H7 (cell line): Measurements from ENCODE around the gene NCBP2L. TPM values are rescaled to one million over a fixed set of nuclear protein-coding genes. Genes with fewer than 3 reads are reported as not detected.

Source experiments
- DNase-seq: peaks from one replicate; pipeline ENCODE4 v3.0.0; 2012
- H3K27me3 ChIP-seq: 2 replicates; pipeline ENCODE4 v1.6.0; 2011; ENCODE audit warnings: mild to moderate bottlenecking, low read length; ENCODE audit not compliant: control insufficient read depth, insufficient read depth
- H3K36me3 ChIP-seq: replicated peaks from 2 replicates; pipeline ENCODE4 v1.5.1; 2011; ENCODE audit warnings: low read length; ENCODE audit not compliant: control insufficient read depth, insufficient read depth
- H3K4me3 ChIP-seq: 2 replicates; pipeline ENCODE4 v1.5.1; 2011; ENCODE audit warnings: low read depth, mild to moderate bottlenecking, control low read depth, low read length, moderate library complexity; ENCODE audit not compliant: insufficient read depth
- total RNA-seq: library from RNA; depleted of rRNA; stranded (reverse); fragments of >200 nt; shearing (Covaris generic); gene quantifications from 2 replicates; pipeline ENCODE4 v1.2.3, GENCODE V29; 2014; rRNA removed

Gene NCBP2L
- total RNA-seq, result not detected in 2 replicates

DNA sequence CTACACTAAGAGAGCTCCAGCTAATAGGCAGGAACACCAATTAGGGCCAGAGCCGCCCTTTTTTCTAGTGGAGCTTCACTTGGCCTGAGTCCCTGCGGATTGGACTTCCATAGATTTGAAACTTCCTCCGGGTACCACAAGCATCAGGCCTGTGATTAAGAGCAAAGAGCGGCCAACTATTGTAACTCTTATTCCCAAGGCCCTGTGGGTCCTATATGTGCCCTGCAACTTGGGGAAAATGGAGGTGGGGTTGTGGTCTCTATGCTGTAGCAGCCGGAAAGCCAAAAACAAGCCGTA, at the start of gene NCBP2L:
NCBP2L (plus strand) TSS at position 198 of the 297 bp plus-strand sequence. CDS start 16,488 bp downstream, outside the sequence.
- H3K4me3 ChIP-seq, result peak within 1 kb of the TSS; percentile 54; the same call in 1 of the 2 replicates
- peaks cover 36% of the 10 kb centered on the region for H3K27me3 ChIP-seq
- no peaks in the 10 kb centered on the region for H3K36me3 ChIP-seq
- no peak for DNase-seq

DNA sequence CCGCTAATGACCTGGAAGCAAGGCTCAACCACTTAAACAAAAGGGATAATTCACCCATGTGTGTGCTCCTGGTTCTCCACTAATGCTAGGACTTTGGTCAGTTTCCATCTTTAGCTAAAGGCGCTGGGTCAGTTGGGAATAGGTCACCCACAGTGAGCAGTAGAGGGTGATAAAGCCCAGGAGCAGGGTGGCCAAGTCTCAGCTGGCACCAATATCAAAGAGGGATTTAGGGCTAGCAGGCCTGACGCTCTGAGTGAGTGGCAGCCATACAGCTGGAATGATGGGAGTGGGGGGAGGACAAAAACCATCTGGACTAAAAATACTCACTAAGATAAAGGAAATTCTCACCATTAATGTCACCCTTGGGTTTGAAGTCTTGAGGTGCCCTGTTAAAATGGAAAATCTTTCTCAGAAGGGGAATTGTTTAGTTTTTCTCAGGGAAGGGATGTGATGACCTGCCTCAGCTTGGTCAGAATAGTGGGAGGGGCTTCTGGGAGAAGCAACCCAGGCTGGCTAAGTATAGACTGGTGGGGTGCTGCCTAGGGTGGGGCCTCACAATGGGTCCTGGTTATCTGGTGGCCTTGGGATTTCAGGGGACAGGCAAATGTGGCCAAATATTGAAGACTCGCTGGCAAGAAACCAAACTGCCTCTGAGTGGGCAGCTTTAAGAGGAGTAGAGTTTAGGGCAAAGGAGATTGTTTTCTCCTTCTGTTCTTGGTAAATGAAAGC, 49.0 kb upstream of the NCBP2L start:
- H3K27me3 ChIP-seq, result no peaks in the 10 kb centered on the region
- no peak for DNase-seq
- no peak overlapping the region for H3K4me3 ChIP-seq
- no peaks in the 10 kb centered on the region for H3K36me3 ChIP-seq

DNA sequence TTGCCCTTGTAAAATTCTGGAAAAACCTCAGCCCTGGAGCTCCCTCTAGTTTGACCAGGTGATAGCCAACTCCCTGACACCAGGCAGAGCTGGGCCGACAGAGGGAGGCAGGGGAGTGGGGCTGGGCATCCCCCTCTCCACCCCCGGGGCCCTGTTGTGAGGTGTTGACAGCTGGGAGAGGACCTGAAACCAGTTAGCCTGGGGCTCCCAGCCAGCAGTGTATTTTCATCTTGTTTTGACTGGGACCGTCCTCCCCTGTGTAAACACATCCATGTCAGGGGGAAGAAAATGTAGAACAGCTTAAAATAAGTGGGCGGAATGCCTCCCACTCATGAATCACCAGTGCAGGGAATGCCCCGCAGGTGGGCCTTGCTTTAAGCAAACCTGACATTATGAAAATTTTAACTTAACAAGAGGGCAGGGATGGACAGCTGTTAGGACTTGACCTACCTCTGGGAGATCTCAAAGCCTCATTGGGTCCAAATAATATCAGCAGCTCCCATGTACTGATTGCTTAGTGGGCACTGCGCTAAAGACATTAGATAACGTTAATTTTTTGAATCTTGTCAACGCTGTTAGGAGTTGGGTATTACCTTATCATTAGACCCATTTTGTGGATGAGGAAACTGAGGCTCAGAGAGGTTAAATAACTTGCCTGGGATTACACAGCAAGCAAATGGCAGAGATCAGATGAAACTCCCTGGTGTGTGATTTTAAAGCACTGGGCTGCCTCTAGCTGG, 47.8 kb upstream of the NCBP2L start:
- H3K4me3 ChIP-seq, result no peak overlapping the region
- DNase-seq, result peak; percentile 75
- no peaks in the 10 kb centered on the region for H3K27me3 ChIP-seq
- no peaks in the 10 kb centered on the region for H3K36me3 ChIP-seq

DNA sequence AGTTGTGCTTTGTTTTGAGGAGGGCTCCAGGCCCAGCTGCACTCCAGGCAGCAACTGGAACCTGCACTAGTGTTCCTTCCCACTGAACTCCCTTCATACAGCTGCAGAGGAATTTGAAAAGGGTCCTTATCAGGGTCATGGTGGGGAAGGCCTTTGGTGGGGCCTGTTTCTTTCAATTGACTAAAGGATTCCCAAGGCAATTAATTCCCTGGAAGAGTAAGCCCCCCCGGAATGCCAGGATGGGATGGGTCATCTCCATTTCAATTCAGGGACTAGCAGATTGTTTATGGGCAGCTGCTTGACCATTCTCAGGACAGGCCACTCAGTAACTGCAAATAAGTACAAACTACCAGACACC, 47.3 kb upstream of the NCBP2L start:
- H3K36me3 ChIP-seq, result no peaks in the 10 kb centered on the region
- no peaks in the 10 kb centered on the region for H3K27me3 ChIP-seq
- H3K4me3 ChIP-seq, result no peak overlapping the region
- DNase-seq, result no peak

DNA sequence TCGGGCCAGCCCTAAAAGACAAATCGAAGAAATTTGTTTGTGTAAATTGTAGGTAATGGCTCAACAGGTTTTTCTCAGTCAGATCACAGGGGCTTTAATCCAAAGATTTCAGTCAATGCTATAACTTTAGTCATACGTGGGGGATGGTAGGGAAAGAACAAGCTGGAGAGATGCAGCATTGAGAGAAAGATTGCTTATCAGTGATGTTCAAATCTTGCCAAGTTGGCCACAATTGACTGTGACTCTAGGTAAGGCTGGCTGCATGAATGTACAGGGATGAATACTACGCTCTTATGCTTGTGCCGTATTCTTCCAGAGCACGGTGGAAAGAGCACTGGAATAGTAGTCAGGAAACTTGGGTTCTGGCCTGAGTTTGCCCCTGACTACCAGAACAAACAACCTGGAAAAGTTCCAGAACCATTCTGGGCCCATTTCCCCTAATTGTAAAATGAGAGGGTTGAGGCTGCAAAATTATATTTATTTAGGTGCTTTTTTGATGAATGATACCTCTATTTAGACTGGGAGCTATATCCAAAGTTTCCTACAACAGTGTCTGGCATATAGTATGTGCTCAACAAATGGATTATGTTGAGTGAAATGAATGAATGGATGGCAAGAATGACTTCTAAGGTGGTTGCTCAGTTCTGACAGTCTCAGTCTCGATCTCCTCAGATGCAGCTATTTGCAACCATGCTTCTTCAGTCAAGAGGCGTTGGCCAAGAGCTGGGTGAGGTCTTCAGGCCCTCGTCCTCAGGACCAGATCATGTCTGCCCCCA, 46.4 kb upstream of the NCBP2L start:
- Histone ChIP-seq H3K36me3 (no peaks in the 10 kb centered on the region), H3K4me3 (no peak overlapping the region), H3K27me3 (no peaks in the 10 kb centered on the region)
- DNase-seq, result no peak

DNA sequence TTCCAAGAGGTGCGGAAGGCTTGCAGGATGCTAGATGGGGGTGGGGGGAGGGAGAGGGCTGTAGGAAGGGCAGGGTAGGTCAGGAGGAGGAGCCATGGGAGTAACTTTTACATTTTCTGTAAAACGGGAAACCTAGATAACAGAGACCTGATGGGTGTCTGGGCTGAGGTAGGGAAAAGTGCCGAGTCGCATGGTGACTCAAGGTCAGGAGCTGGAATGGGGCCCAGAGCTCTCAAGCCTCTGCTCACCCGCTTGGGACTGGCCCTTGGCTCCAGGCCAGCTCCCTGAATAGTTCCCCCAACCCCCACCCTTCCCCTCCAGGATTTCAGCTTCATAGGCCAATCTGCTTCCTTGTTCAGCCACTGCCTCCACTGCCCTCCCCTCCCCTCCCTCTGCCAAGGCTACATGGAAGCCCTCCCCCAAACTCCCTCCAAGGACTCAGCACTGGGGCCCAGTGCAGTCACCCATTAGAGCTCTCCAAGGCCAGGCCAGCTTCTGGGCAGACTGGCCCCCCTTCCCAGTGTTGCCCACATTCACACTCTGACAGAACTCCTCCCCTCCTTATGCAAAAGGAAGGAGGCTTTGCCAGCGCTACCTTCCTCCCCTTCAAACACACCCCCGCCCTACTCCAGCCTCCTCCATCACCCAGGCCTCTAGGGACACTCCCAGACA, 45.6 kb upstream of the NCBP2L start:
- H3K27me3 ChIP-seq, result no peaks in the 10 kb centered on the region
- peak; percentile 78 for DNase-seq
- no peak overlapping the region for H3K4me3 ChIP-seq
- no peaks in the 10 kb centered on the region for H3K36me3 ChIP-seq

DNA sequence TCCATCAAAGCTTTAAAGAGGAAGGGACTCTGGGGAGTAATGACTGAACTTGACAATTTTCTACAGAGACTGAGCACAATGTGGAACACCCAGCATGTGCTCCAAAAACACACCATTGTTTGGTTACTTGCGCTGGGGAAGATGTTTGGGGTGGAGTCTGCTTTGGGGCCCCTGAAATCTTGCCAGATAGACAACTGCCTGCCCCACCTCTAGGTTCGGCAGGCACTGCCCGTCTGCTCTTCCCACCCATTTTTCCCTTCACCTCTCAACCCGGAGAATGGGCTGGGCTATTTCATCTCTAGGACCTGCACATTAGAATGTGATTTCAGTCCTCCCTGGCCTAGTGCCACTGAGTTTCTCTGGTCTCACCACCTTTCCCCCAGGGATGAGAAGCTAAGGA, 43.8 kb upstream of the NCBP2L start:
- H3K36me3 ChIP-seq, result no peaks in the 10 kb centered on the region
- no peak overlapping the region for H3K4me3 ChIP-seq
- no peak for DNase-seq
- H3K27me3 ChIP-seq, result no peaks in the 10 kb centered on the region

DNA sequence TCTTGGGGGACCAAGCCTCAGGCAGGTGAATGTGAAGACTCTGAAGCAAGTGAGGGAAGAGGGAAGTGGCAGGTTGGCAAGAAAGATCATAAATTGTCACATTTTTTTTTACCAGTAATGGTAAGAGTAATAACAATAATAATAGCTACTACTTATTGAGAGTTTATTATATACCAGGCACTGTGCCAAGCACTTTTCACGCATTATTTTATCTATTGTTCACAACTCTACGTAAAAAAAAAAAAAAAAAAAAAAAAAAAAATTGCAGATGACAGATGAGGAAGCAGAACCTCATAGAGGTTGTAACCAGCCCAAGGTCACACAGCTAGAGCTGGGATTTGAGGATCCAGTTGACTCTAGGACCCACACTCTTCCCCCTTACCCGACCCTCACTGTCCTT, 42.9 kb upstream of the NCBP2L start:
- H3K27me3 ChIP-seq, result no peaks in the 10 kb centered on the region
- H3K36me3 ChIP-seq, result no peaks in the 10 kb centered on the region
- no peak for DNase-seq
- H3K4me3 ChIP-seq, result no peak overlapping the region

DNA sequence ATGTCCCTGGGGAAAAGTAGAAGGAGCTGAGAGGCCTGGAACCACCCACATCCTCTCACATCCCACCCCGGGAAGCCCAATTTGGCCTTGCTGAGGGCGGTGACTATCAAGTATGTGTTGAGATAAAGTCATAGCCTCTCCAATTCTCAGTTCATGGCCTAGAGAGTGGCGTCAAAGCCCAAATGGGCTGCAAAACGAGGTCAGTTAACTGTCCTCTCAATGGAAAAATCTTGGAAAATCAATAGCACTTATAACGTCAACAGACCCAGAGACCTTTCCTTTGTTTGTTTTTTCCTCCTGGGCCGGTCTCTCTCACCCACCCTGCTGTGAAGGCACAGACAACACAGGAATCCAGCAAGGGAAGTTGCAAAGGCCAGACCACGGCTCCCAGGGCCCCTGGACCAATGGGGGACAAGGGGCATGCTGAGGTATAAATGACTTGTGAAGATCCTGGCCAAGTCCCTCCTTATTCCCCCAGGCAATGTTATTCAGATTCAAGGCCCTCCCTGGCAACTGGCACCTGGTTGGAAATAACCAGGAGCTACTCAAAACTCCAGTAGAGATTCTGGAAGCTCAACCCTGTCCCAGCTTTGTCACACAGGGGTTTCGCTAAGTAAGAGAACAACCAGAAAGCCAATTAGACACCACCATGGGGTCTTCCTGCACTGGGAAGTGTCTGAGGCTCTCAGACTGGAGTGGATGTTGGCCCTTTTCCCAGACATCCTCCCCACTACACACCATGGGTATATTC, 40.6 kb upstream of the NCBP2L start:
- no peak overlapping the region for H3K4me3 ChIP-seq
- H3K27me3 ChIP-seq, result peaks cover 5% of the 10 kb centered on the region
- peak; percentile 76 for DNase-seq
- H3K36me3 ChIP-seq, result no peaks in the 10 kb centered on the region

DNA sequence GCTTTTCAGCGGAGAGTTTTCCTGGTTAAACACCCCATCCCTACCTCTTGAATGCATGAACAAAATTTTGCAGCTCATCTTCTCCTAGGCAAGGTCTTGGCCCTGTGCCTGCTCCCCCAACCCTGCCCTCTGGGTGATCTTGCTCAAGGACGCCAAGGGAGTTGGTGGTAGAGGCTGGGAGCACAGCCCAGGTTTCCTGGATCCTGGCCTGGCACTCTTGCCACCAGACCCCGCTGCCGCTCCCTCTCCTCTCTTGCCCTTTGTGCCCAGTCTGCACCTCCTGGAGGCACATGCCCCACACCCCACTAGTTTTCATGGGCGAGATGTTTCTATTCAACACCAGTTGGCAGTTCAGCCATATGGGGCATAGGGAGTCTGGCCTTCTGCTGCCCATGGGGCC, 39.3 kb upstream of the NCBP2L start:
- Histone ChIP-seq H3K27me3 (peaks cover 5% of the 10 kb centered on the region), H3K36me3 (no peaks in the 10 kb centered on the region), H3K4me3 (no peak overlapping the region)
- DNase-seq, result no peak

DNA sequence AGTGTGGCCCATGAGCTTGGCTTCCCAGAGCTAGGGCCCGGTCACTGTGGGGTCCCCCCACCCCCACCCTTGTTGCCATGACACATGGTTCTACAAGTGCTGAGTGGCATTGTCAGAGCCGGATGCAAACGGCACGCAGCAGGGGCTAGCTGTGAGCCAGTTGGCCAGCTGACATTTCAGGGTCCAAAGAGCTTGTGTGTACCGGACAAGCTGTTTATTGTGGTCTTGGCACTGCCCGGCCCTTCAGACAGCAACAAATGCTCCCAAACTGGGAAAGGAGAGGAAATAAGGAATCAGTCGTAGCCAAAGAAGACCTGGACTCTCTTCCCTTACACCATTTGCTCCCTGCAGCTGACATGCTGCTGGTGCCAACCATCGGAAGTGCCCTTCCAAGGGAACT, 38.8 kb upstream of the NCBP2L start:
- DNase-seq, result no peak
- H3K4me3 ChIP-seq, result no peak overlapping the region
- H3K36me3 ChIP-seq, result no peaks in the 10 kb centered on the region
- peaks cover 6% of the 10 kb centered on the region for H3K27me3 ChIP-seq

DNA sequence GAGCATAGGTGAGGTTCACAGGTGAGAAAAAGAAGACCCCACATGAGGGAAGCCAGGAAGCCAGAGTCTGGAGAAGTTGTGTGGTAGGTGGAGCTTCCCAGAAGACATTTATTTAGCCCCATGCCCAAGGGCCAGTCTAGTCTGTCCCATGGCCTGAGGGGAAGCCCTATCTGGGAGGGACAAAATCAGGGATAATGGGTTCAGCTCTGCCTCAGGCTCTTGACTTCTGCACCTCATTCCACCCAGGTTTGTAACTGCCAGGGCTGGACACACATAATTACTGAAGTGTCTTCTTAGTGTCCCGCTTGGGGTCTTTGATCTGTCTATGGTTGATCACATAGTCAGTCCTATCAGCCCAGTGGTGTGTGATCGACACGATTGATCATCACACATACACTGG, 38.0 kb upstream of the NCBP2L start:
- no peaks in the 10 kb centered on the region for H3K36me3 ChIP-seq
- DNase-seq, result no peak
- H3K27me3 ChIP-seq, result peaks cover 6% of the 10 kb centered on the region
- no peak overlapping the region for H3K4me3 ChIP-seq

DNA sequence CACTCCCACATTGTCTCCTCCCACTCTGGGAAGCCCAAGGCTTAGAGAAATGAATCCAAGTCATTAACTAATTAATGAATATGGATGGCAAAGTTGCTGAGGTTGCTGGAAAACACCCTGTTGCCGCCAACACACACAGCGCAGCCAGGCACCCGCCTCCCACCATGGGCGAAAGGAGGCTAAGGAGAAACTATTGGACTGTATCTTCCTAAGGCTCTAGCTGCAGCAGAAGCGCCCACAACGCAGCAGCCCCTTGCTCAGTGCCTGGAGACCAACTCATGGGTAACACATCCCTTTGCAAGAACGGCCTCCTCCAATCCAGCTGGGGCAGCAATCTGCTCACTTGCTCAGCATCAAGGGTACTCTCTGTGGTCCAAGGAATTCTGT, 36.1 kb upstream of the NCBP2L start:
- no peaks in the 10 kb centered on the region for H3K36me3 ChIP-seq
- H3K27me3 ChIP-seq, result peaks cover 6% of the 10 kb centered on the region
- peak; percentile 39 for DNase-seq
- peak overlapping the region; percentile 34 for H3K4me3 ChIP-seq

DNA sequence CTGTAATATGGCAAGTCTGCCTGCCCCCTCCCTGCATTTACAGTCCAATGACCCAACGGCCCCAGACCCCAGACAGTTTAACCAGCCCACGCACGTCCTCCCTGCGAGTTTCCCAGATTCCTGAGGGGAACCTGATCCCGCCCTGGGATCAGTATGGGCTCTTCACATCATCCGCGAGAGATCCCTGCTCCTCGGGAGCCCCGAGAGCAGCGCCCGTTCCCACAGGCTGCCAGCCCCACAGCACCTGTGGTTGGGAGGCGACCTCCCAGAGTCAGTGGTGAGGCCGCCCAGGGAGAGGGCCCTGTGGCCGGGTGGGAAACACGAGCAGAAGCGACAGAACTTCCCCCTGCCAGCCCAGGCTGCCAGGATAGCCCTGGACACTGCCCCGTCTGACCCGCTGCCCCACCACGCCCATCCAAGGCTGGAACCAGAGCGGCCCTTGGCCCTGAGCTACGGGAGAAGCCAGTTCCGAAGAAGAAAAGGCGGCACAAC, 34.8 kb upstream of the NCBP2L start:
- peaks cover 6% of the 10 kb centered on the region for H3K27me3 ChIP-seq
- peak; percentile 65 for DNase-seq
- H3K36me3 ChIP-seq, result no peaks in the 10 kb centered on the region
- H3K4me3 ChIP-seq, result peak overlapping the region; percentile 34; the same call in 1 of the 2 replicates
